ENCODE measurements around the gene CACNA2D3.
A peak's percentile ranks its signal among the peaks of the same experiment; 100 is the strongest.

Gene CACNA2D3

GRCh38 chr3:54857343-54857742 lies 735.0 kb downstream of the CACNA2D3 start:
- DNase-seq (ENCODE audit: low read depth), result peak; percentile 73
- no peak overlapping the region for H3K4me3 ChIP-seq (ENCODE audit: low read length)
- no peak for TF ChIP-seq CTCF (IDR thresholded peaks at IDR 0.05; ENCODE audit: insufficient read depth, low read depth, low read length, missing control alignments)

GRCh38 chr3:54858093-54858785 lies 735.9 kb downstream of the CACNA2D3 start:
- no peak for DNase-seq (ENCODE audit: low read depth)
- no peak overlapping the region for H3K4me3 ChIP-seq (ENCODE audit: low read length)
- no peak for TF ChIP-seq CTCF (IDR thresholded peaks at IDR 0.05; ENCODE audit: insufficient read depth, low read depth, low read length, missing control alignments)

GRCh38 chr3:54859184-54859583 lies 736.8 kb downstream of the CACNA2D3 start:
- H3K4me3 ChIP-seq (ENCODE audit: low read length), result no peak overlapping the region
- TF ChIP-seq CTCF (IDR thresholded peaks at IDR 0.05; ENCODE audit: insufficient read depth, low read depth, low read length, missing control alignments), result no peak
- DNase-seq (ENCODE audit: low read depth), result peak; percentile 66

- no peak overlapping the region for H3K4me3 ChIP-seq (ENCODE audit: low read length)
- no peak for DNase-seq (ENCODE audit: low read depth)
- TF ChIP-seq CTCF (IDR thresholded peaks at IDR 0.05; ENCODE audit: insufficient read depth, low read depth, low read length, missing control alignments), result no peak
Measured at GRCh38 chr3:54861248-54862067, 739.1 kb downstream of the CACNA2D3 start.

- no peak overlapping the region for H3K4me3 ChIP-seq (ENCODE audit: low read length)
- TF ChIP-seq CTCF (IDR thresholded peaks at IDR 0.05; ENCODE audit: insufficient read depth, low read depth, low read length, missing control alignments), result no peak
- DNase-seq (ENCODE audit: low read depth), result no peak
Measured at GRCh38 chr3:54862526-54862925, 740.2 kb downstream of the CACNA2D3 start.

- no peak for TF ChIP-seq CTCF (IDR thresholded peaks at IDR 0.05; ENCODE audit: insufficient read depth, low read depth, low read length, missing control alignments)
- DNase-seq (ENCODE audit: low read depth), result no peak
- H3K4me3 ChIP-seq (ENCODE audit: low read length), result no peak overlapping the region
Measured at GRCh38 chr3:54863366-54863765, 741.0 kb downstream of the CACNA2D3 start.

Measured in epithelial cell of esophagus (primary cell).